ENCODE results near the gene UNC79. TPM values are rescaled to one million over a fixed set of nuclear protein-coding genes. Genes with fewer than 3 reads are reported as not detected.

The UNC79 gene
- total RNA-seq, 2 donors from 2014 or later: 6.0 to 14.4 TPM

- 89 to 94% methylated on average over 10 of the region's 10 CpGs for WGBS, 2 experiments (ENCODE audit: insufficient coverage in 1 of 2, insufficient read length in 1 of 2)
- no peak for TF ChIP-seq CTCF (conservative IDR thresholded peaks at IDR 0.05)
These were observed 160.8 kb downstream of the UNC79 start for GRCh38 chr14:93591506-93591905.

DNA sequence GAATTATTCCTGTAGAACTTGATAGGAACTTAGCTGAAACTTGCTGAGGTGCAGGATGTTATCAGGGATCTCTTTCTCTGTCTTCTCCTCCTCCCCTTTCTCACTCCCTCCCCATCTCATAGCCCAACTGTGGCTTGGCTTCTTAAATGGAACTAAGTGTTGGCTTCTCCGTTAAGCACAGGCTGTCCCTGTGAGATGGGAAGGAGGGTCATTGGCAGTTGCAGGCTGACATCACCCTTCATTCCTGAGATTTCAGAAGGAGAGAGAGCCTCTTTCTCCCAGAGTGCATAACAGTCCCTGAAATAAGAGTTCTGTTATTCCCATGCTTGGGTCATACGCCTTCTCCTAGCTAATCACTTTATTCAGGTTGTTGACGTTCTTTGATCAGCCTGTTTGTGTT, 162.0 kb downstream of the UNC79 start:
- H3K4me1 ChIP-seq (ENCODE audit: control insufficient read depth, insufficient read depth, low read length): no peaks in the 10 kb centered on the region
- DNase-seq: no peak
- H3K36me3 ChIP-seq (ENCODE audit: control insufficient read depth, insufficient read depth, low read length): no peaks in the 10 kb centered on the region
- no peak overlapping the region for H3K9ac ChIP-seq (ENCODE audit: extremely low read depth, low read length, poor library complexity, severe bottlenecking)
- no peaks in the 10 kb centered on the region for H3K27me3 ChIP-seq (ENCODE audit: control insufficient read depth, insufficient read depth, low read length, poor library complexity, severe bottlenecking)
- H3K4me1 Mint-ChIP-seq: no peaks in the 10 kb centered on the region
- H3K27ac Mint-ChIP-seq: no peak overlapping the region
- no peak overlapping the region for H3K27ac ChIP-seq (ENCODE audit: low read depth, low read length)
- H3K4me3 Mint-ChIP-seq: no peak overlapping the region
- TF ChIP-seq CTCF (conservative IDR thresholded peaks at IDR 0.05): no peak
- no peaks in the 10 kb centered on the region for H3K9me3 Mint-ChIP-seq
- no peaks in the 10 kb centered on the region for H3K9me3 ChIP-seq (ENCODE audit: control insufficient read depth, low read length)
- 79% methylated on average over 3 of the region's 3 CpGs; no CpG with 5 or more reads in 1 of the 2 experiments for WGBS, 2 experiments (ENCODE audit: insufficient coverage in 1 of 2, insufficient read length in 1 of 2)
- no peaks in the 10 kb centered on the region for H3K27me3 Mint-ChIP-seq (ENCODE audit: insufficient read depth)
- H3K4me3 ChIP-seq (ENCODE audit: low read length): no peak overlapping the region
- no peaks in the 10 kb centered on the region for H3K36me3 Mint-ChIP-seq (ENCODE audit: low read depth)

More at GRCh38 chr14:93591506-93591905, 160.8 kb downstream of the UNC79 start:
- no peaks in the 10 kb centered on the region for H3K4me1 Mint-ChIP-seq
- H3K9me3 Mint-ChIP-seq: no peaks in the 10 kb centered on the region
- H3K9me3 ChIP-seq (ENCODE audit: control insufficient read depth, low read length): no peaks in the 10 kb centered on the region
- no peaks in the 10 kb centered on the region for H3K27me3 Mint-ChIP-seq (ENCODE audit: insufficient read depth)
- H3K27ac ChIP-seq (ENCODE audit: low read depth, low read length): no peak overlapping the region
- H3K27ac Mint-ChIP-seq: no peak overlapping the region
- H3K4me3 ChIP-seq (ENCODE audit: low read length): no peak overlapping the region
- H3K36me3 ChIP-seq (ENCODE audit: control insufficient read depth, insufficient read depth, low read length): no peaks in the 10 kb centered on the region
- H3K27me3 ChIP-seq (ENCODE audit: control insufficient read depth, insufficient read depth, low read length, poor library complexity, severe bottlenecking): no peaks in the 10 kb centered on the region
- DNase-seq: no peak
- H3K9ac ChIP-seq (ENCODE audit: extremely low read depth, low read length, poor library complexity, severe bottlenecking): no peak overlapping the region
- no peaks in the 10 kb centered on the region for H3K36me3 Mint-ChIP-seq (ENCODE audit: low read depth)
- H3K4me1 ChIP-seq (ENCODE audit: control insufficient read depth, insufficient read depth, low read length): no peaks in the 10 kb centered on the region
- H3K4me3 Mint-ChIP-seq: no peak overlapping the region

DNA sequence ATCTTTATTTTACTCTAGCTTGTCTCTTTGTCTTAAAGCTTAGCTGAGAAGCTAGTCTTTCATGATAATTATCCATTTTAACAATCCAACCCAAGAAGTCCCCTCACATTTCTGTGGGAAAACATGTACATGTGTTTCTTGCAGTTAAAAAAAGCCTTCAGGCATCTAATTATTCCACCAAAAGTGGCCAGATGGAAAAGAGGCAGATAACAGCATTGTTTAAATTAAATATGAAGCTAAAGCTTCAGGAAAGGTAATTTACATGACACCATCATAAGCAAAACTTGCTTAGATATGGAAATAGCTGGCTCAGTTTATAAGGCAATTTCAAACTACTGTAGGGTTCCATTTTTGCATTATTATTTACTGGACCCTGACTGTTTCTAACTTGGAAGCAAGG, 175.4 kb downstream of the UNC79 start:
- Histone ChIP-seq H3K36me3 (ENCODE audit: control insufficient read depth, insufficient read depth, low read length) (no peaks in the 10 kb centered on the region), H3K9ac (ENCODE audit: extremely low read depth, low read length, poor library complexity, severe bottlenecking) (no peak overlapping the region), H3K9me3 (ENCODE audit: control insufficient read depth, low read length) (peaks cover 7% of the 10 kb centered on the region), H3K27ac (ENCODE audit: low read depth, low read length) (no peak overlapping the region), H3K4me3 (ENCODE audit: low read length) (no peak overlapping the region), H3K27me3 (ENCODE audit: control insufficient read depth, insufficient read depth, low read length, poor library complexity, severe bottlenecking) (no peaks in the 10 kb centered on the region), H3K4me1 (ENCODE audit: control insufficient read depth, insufficient read depth, low read length) (no peaks in the 10 kb centered on the region)
- peaks cover 10% of the 10 kb centered on the region for H3K9me3 Mint-ChIP-seq
- H3K36me3 Mint-ChIP-seq (ENCODE audit: low read depth): no peaks in the 10 kb centered on the region
- H3K4me3 Mint-ChIP-seq: no peak overlapping the region
- H3K27me3 Mint-ChIP-seq (ENCODE audit: insufficient read depth): no peaks in the 10 kb centered on the region
- no peak for DNase-seq
- no peak for TF ChIP-seq CTCF (conservative IDR thresholded peaks at IDR 0.05)
- H3K4me1 Mint-ChIP-seq: no peaks in the 10 kb centered on the region
- no peak overlapping the region for H3K27ac Mint-ChIP-seq
